ENCODE measurements around the gene ARHGEF17. TPM values are rescaled to one million over a fixed set of nuclear protein-coding genes. Genes with fewer than 3 reads are reported as not detected.

The ARHGEF17 gene
- total RNA-seq, 4 donors from 2014 or later, result 54.0 to 125 (median 61.4) TPM

- no peak for DNase-seq
- Histone ChIP-seq H3K9me3 (no peaks in the 10 kb centered on the region), H3K27ac (no peak overlapping the region), H3K27me3 (no peaks in the 10 kb centered on the region), H3K4me3 (replicated peaks in 1 of 3) (no peak overlapping the region), H3K36me3 (no peaks in the 10 kb centered on the region), H3K4me1 (peaks cover 22 to 28% of the 10 kb centered on the region in 2 donors)
- intact Hi-C loops (cut with DNase I), result no loop called here
- TF ChIP-seq POLR2A (IDR thresholded peaks at IDR 0.05), result no peak
- TF ChIP-seq, protein P1, sequence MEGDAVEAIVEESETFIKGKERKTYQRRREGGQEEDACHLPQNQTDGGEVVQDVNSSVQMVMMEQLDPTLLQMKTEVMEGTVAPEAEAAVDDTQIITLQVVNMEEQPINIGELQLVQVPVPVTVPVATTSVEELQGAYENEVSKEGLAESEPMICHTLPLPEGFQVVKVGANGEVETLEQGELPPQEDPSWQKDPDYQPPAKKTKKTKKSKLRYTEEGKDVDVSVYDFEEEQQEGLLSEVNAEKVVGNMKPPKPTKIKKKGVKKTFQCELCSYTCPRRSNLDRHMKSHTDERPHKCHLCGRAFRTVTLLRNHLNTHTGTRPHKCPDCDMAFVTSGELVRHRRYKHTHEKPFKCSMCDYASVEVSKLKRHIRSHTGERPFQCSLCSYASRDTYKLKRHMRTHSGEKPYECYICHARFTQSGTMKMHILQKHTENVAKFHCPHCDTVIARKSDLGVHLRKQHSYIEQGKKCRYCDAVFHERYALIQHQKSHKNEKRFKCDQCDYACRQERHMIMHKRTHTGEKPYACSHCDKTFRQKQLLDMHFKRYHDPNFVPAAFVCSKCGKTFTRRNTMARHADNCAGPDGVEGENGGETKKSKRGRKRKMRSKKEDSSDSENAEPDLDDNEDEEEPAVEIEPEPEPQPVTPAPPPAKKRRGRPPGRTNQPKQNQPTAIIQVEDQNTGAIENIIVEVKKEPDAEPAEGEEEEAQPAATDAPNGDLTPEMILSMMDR (IDR thresholded peaks at IDR 0.05), result no peak
- 76 to 83% methylated on average over 5 of the region's 5 CpGs for WGBS, 2 donors
These were observed 45.1 kb upstream of the ARHGEF17 start for GRCh38 chr11:73262851-73263495.

DNA sequence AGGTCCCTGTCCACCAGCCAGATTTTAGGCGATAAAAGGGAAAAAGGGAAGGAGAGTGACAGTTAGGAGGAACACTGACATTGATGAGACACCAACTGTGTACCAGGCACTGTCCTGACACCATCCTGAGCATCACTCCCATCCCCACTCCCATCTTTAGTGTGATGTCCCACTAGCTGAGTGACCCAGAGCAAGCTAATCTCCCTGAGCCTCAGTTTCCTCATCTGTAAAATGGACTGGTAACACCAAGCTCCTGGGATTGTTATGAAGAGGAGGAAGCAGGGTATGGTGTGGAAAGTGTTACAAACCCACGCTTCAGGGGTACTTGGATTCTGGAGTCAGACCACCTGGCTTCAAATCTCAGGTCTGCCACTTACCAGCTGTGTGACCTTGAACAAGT, 44.4 kb upstream of the ARHGEF17 start:
- no peaks in the 10 kb centered on the region for H3K9me3 ChIP-seq
- no peak for TF ChIP-seq POLR2A (IDR thresholded peaks at IDR 0.05)
- TF ChIP-seq, protein P1 (IDR thresholded peaks at IDR 0.05), result no peak
- H3K27ac ChIP-seq, result no peak overlapping the region
- intact Hi-C loops (cut with DNase I), result no loop called here
- no peaks in the 10 kb centered on the region for H3K36me3 ChIP-seq
- no peaks in the 10 kb centered on the region for H3K27me3 ChIP-seq
- H3K4me3 ChIP-seq (replicated peaks in 1 of 3), result no peak overlapping the region
- peaks cover 15 to 21% of the 10 kb centered on the region in 2 donors for H3K4me1 ChIP-seq
- DNase-seq, result no peak
- 79 to 85% methylated on average over 2 of the region's 2 CpGs for WGBS, 2 donors

- intact Hi-C loops (cut with DNase I), result no loop called here
- Histone ChIP-seq H3K4me3 (replicated peaks in 1 of 3) (no peak overlapping the region), H3K27ac (no peak overlapping the region), H3K4me1 (peaks cover 11 to 21% of the 10 kb centered on the region in 2 donors), H3K36me3 (no peaks in the 10 kb centered on the region), H3K27me3 (no peaks in the 10 kb centered on the region), H3K9me3 (no peaks in the 10 kb centered on the region)
- 91% methylated on average over 4 of the region's 4 CpGs for WGBS, 2 donors
- TF ChIP-seq, protein P1 (IDR thresholded peaks at IDR 0.05), result no peak
- no peak for TF ChIP-seq POLR2A (IDR thresholded peaks at IDR 0.05)
- DNase-seq, result no peak
These were observed 42.7 kb upstream of the ARHGEF17 start for GRCh38 chr11:73265278-73265810.

- Histone ChIP-seq H3K36me3 (no peaks in the 10 kb centered on the region), H3K4me1 (peaks cover 11 to 28% of the 10 kb centered on the region in 2 donors), H3K9me3 (no peaks in the 10 kb centered on the region), H3K4me3 (replicated peaks in 1 of 3) (no peak overlapping the region), H3K27ac (no peak overlapping the region), H3K27me3 (no peaks in the 10 kb centered on the region)
- intact Hi-C loops (cut with DNase I), result no loop called here
- TF ChIP-seq POLR2A (IDR thresholded peaks at IDR 0.05), result no peak
- TF ChIP-seq, protein P1 (IDR thresholded peaks at IDR 0.05), result no peak
- DNase-seq, result no peak
- 89% methylated on average over 3 of the region's 3 CpGs for WGBS, 2 donors
These were observed 42.0 kb upstream of the ARHGEF17 start for GRCh38 chr11:73265853-73266645.

GRCh38 chr11:73266646-73267020, 41.4 kb upstream of the ARHGEF17 start:
- intact Hi-C loops (cut with DNase I), result no loop called here
- Histone ChIP-seq H3K27ac (no peak overlapping the region), H3K36me3 (no peaks in the 10 kb centered on the region), H3K9me3 (no peaks in the 10 kb centered on the region), H3K4me3 (replicated peaks in 1 of 3) (no peak overlapping the region), H3K27me3 (no peaks in the 10 kb centered on the region), H3K4me1 (peaks cover 11 to 28% of the 10 kb centered on the region in 2 donors)
- TF ChIP-seq POLR2A (IDR thresholded peaks at IDR 0.05), result no peak
- TF ChIP-seq, protein P1 (IDR thresholded peaks at IDR 0.05), result no peak
- no peak for DNase-seq
- WGBS, 2 donors, result 87 to 97% methylated on average over 4 of the region's 4 CpGs

All from thyroid gland (tissue), 4 donors.